K562 (cell line): Measurements from ENCODE around the gene PDE6G. TPM values are rescaled to one million over a fixed set of nuclear protein-coding genes. Genes with fewer than 3 reads are reported as not detected.

Experiments
- FOXM1 ChIP-seq, 2 experiments: fragments of 450-650 bp in 1 of 2; sonication (generic) in 1 of 2; formaldehyde crosslinking in 1 of 2; IDR thresholded peaks; 2 replicates each; pipeline versions ENCODE4 v1.6.1 to v1.9.0; 2017 to 2022; ENCODE audit warnings: low read depth in 2 of 2, mild to moderate bottlenecking in 2 of 2, missing genetic modification reagents in 1 of 2, moderate library complexity in 1 of 2
- HCFC1 ChIP-seq: IDR thresholded peaks from 2 replicates; pipeline ENCODE4 v1.6.1; 2012; ENCODE audit warnings: low read depth, low read length, improper control_type of control experiment
- HNRNPL ChIP-seq: fragments of 200-400 bp; formaldehyde crosslinking; IDR thresholded peaks from 2 replicates; pipeline ENCODE4 v1.6.1; 2017; ENCODE audit warnings: low read depth, mild to moderate bottlenecking, low read length
- LCOR ChIP-seq: sonication (generic); formaldehyde crosslinking; IDR thresholded peaks from 2 replicates; pipeline ENCODE4 v1.8.0; 2022; ENCODE audit warnings: mild to moderate bottlenecking, missing genetic modification reagents
- MBD2 ChIP-seq: sonication (generic); IDR thresholded peaks from 2 replicates; pipeline ENCODE4 v1.6.1; 2016; ENCODE audit warnings: low read depth, borderline replicate concordance
- TGIF2 ChIP-seq: sonication (generic); formaldehyde crosslinking; IDR thresholded peaks from 2 replicates; pipeline ENCODE4 v1.8.1; 2022; ENCODE audit warnings: mild to moderate bottlenecking, missing genetic modification reagents, moderate library complexity
- ZKSCAN3 ChIP-seq: fragments of 250-450 bp; sonication (Bioruptor Pico); IDR thresholded peaks from 2 replicates; pipeline ENCODE4 v1.4.0; 2020
- ZNF274 ChIP-seq: IDR thresholded peaks from 2 replicates; pipeline ENCODE4 v1.6.1; 2011; ENCODE audit warnings: low read depth, mild to moderate bottlenecking, low read length, moderate library complexity, borderline replicate concordance
- ZNF764 ChIP-seq: fragments of 250-450 bp; sonication (Bioruptor Pico); IDR thresholded peaks from 2 replicates; pipeline ENCODE4 v1.4.0; 2020; ENCODE audit warnings: low read depth, mild to moderate bottlenecking, moderate library complexity
- polyA plus RNA-seq, 8 experiments: library from polyadenylated mRNA; depleted of rRNA in 4 of 8; stranded (reverse) in 5 of 8; unstranded in 3 of 8; fragments of >200 nt; fragmentation: Nextera tagmentation in 2 of 8; fragmentation: Illumina TruSeq in 1 of 8; extraction: Ambion mirVana in 2 of 8; extraction: Trizol in 1 of 8; gene quantifications; 2 replicates each; pipeline versions ENCODE4 v1.2.1 to v1.2.3, GENCODE V29; 2011 to 2014; ENCODE audit warnings: inconsistent platforms in 1 of 8, missing spikeins in 1 of 8
- total RNA-seq, 7 experiments: library from RNA; depleted of rRNA in 6 of 7; stranded (reverse); fragments of >200 nt in 6 of 7; fragmentation: Illumina TruSeq in 2 of 7; extraction: Trizol in 2 of 7; gene quantifications; 2 replicates each; pipeline versions ENCODE4 v1.2.1 to v1.2.3, GENCODE V29; 2011 to 2021; ENCODE audit warnings: low replicate concordance in 1 of 7
- TF ChIP-seq, protein P1 (sequence below): fragments of 450-650 bp; IDR thresholded peaks from 2 replicates; pipeline ENCODE4 v1.6.1; 2016; ENCODE audit warnings: mild to moderate bottlenecking, moderate library complexity

PDE6G gene
- total and polyA plus RNA-seq, 9 of the 15 experiments (the other 6 are each of a cell fraction or from before 2014, with no cell fraction given), result 0.14 to 0.59 TPM; not detected in 7

DNA sequence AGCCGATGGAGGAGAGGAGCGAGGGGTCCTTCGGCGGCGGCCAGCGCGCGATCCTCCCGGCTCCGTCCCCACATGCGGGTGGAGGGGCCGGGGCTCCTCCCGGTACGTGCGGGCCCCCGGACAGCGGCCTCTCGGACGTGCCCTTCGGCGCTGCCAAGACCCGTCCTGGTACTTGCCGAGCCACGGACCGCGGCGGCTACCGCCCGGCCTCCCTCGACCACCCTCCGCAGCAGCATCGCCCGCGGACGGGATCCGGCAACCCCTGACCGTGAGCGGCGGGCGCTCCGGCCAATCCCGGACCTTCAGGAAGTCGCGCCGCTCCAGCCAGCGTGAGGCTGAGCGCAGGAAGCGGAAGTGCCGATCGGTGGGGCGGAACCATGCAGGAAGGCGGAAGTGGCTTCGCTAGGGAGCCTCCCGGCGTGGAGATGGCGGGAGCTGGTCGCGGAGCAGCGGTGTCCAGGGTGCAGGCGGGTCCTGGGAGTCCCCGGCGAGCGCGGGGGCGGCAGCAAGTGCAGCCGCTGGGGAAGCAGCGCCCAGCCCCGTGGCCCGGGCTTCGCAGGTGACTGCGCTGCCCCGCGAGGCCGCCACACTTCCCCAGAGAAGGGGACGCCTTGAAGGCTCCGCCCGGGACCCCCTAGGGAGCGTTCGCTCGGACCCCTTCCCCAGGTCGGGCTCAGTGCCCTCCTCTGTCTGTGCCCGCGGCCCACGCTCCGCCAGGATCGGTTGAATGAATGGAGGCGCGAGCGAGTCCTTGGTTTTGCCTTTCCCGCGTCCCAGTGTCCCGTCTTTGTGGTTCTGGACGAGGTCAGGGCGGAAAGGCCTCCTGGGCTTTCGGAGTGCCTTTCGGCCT, 10.2 kb upstream of the PDE6G start, which contains the start of the genes CCDC137 and OXLD1 (continued):
- 0 out of 2 replicates have a peak, but pooled peaks have one; percentile 62 for TF ChIP-seq LCOR (CRISPR knock-in tag)
- peak; percentile 56; the same call in 1 of the 2 replicates for TF ChIP-seq HNRNPL
- no peak for TF ChIP-seq FOXM1 (IDR thresholded peaks at IDR 0.05; ENCODE audit: low read depth)
- TF ChIP-seq FOXM1 (CRISPR knock-in tag; IDR thresholded peaks at IDR 0.05; ENCODE audit: low read depth), result peak; percentile 25
- TF ChIP-seq TGIF2 (CRISPR knock-in tag), result 0 out of 2 replicates have a peak, but pooled peaks have one; percentile 34
- no peak for TF ChIP-seq ZKSCAN3 (CRISPR knock-in tag)
- peak; percentile 95 for TF ChIP-seq MBD2
- TF ChIP-seq ZNF274, result no peak
- TF ChIP-seq, protein P1, sequence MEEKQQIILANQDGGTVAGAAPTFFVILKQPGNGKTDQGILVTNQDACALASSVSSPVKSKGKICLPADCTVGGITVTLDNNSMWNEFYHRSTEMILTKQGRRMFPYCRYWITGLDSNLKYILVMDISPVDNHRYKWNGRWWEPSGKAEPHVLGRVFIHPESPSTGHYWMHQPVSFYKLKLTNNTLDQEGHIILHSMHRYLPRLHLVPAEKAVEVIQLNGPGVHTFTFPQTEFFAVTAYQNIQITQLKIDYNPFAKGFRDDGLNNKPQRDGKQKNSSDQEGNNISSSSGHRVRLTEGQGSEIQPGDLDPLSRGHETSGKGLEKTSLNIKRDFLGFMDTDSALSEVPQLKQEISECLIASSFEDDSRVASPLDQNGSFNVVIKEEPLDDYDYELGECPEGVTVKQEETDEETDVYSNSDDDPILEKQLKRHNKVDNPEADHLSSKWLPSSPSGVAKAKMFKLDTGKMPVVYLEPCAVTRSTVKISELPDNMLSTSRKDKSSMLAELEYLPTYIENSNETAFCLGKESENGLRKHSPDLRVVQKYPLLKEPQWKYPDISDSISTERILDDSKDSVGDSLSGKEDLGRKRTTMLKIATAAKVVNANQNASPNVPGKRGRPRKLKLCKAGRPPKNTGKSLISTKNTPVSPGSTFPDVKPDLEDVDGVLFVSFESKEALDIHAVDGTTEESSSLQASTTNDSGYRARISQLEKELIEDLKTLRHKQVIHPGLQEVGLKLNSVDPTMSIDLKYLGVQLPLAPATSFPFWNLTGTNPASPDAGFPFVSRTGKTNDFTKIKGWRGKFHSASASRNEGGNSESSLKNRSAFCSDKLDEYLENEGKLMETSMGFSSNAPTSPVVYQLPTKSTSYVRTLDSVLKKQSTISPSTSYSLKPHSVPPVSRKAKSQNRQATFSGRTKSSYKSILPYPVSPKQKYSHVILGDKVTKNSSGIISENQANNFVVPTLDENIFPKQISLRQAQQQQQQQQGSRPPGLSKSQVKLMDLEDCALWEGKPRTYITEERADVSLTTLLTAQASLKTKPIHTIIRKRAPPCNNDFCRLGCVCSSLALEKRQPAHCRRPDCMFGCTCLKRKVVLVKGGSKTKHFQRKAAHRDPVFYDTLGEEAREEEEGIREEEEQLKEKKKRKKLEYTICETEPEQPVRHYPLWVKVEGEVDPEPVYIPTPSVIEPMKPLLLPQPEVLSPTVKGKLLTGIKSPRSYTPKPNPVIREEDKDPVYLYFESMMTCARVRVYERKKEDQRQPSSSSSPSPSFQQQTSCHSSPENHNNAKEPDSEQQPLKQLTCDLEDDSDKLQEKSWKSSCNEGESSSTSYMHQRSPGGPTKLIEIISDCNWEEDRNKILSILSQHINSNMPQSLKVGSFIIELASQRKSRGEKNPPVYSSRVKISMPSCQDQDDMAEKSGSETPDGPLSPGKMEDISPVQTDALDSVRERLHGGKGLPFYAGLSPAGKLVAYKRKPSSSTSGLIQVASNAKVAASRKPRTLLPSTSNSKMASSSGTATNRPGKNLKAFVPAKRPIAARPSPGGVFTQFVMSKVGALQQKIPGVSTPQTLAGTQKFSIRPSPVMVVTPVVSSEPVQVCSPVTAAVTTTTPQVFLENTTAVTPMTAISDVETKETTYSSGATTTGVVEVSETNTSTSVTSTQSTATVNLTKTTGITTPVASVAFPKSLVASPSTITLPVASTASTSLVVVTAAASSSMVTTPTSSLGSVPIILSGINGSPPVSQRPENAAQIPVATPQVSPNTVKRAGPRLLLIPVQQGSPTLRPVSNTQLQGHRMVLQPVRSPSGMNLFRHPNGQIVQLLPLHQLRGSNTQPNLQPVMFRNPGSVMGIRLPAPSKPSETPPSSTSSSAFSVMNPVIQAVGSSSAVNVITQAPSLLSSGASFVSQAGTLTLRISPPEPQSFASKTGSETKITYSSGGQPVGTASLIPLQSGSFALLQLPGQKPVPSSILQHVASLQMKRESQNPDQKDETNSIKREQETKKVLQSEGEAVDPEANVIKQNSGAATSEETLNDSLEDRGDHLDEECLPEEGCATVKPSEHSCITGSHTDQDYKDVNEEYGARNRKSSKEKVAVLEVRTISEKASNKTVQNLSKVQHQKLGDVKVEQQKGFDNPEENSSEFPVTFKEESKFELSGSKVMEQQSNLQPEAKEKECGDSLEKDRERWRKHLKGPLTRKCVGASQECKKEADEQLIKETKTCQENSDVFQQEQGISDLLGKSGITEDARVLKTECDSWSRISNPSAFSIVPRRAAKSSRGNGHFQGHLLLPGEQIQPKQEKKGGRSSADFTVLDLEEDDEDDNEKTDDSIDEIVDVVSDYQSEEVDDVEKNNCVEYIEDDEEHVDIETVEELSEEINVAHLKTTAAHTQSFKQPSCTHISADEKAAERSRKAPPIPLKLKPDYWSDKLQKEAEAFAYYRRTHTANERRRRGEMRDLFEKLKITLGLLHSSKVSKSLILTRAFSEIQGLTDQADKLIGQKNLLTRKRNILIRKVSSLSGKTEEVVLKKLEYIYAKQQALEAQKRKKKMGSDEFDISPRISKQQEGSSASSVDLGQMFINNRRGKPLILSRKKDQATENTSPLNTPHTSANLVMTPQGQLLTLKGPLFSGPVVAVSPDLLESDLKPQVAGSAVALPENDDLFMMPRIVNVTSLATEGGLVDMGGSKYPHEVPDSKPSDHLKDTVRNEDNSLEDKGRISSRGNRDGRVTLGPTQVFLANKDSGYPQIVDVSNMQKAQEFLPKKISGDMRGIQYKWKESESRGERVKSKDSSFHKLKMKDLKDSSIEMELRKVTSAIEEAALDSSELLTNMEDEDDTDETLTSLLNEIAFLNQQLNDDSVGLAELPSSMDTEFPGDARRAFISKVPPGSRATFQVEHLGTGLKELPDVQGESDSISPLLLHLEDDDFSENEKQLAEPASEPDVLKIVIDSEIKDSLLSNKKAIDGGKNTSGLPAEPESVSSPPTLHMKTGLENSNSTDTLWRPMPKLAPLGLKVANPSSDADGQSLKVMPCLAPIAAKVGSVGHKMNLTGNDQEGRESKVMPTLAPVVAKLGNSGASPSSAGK, result no peak
- no peak for TF ChIP-seq ZNF764 (CRISPR knock-in tag)
- peak; percentile 78 for TF ChIP-seq HCFC1
- TF ChIP-seq, all 486 proteins: peak for 126
